GM12878 (cell line): ENCODE results near the gene CKAP2. TPM values are rescaled to one million over a fixed set of nuclear protein-coding genes. Genes with fewer than 3 reads are reported as not detected.

Experiments
- ATAC-seq: fragments of 200-7000 bp; cut with Tn5 transposase; 3 replicates; pipeline ENCODE4 v1.9.1; 2020; ENCODE audit warnings: mild to moderate bottlenecking, moderate library complexity
- BruUV-seq: library from RNA; stranded (reverse); fragments of 400-500 nt; replicated peaks from 2 replicates; lab custom pipeline; 2021; lab: Mats Ljungman, UMichigan
- CTCF ChIA-PET: fragments of 300-600 bp; sonication (Branson Sonifier 250); formaldehyde crosslinking; extraction: SDS; loops from one replicate; lab custom pipeline; 2021; ENCODE audit warnings: inconsistent platforms; lab: Yijun Ruan, JAX
- POLR2A ChIA-PET: fragments of 350-600 bp; formaldehyde crosslinking; extraction: SDS; loops from one replicate; lab custom pipeline; 2021; ENCODE audit warnings: inconsistent platforms; lab: Charles Lee
- RAD21 ChIA-PET: fragments of 300-600 bp; sonication (Branson Sonifier 250); formaldehyde crosslinking; loops from one replicate; lab custom pipeline; 2023; ENCODE audit warnings: antibody characterized with exemption; ENCODE audit not compliant: unreplicated experiment; lab: Charles Lee
- SMC1A ChIA-PET: fragments of 300-600 bp; sonication (Branson Sonifier 250); formaldehyde crosslinking; loops from one replicate; lab custom pipeline; 2023; ENCODE audit not compliant: unreplicated experiment, uncharacterized antibody; lab: Charles Lee
- DNase-seq: peaks from one replicate; pipeline ENCODE4 v3.0.0-alpha.2; 2011; ENCODE audit warnings: low read depth, low spot score
- FAIRE-seq: peaks from 3 replicates; lab custom pipeline; 2011; peaks lifted over from hg19 to GRCh38; lab: Jason Lieb, UNC
- H2AFZ ChIP-seq: 2 replicates; pipeline ENCODE4 v1.6.0; 2011; ENCODE audit warnings: low read depth, low read length, control low read depth; ENCODE audit not compliant: control insufficient read depth
- H3K27ac ChIP-seq: 2 replicates; pipeline ENCODE4 v1.5.1; 2011; ENCODE audit warnings: control low read depth; ENCODE audit not compliant: control insufficient read depth, insufficient read depth
- H3K27me3 ChIP-seq, 2 experiments: replicated peaks in 1 of 2; 2 replicates each; pipeline versions ENCODE4 v1.6.0 to v1.6.1; 2011; ENCODE audit warnings: low read length in 1 of 2; ENCODE audit not compliant: control insufficient read depth in 2 of 2, insufficient read depth in 2 of 2
- H3K36me3 ChIP-seq, 2 experiments: 2 replicates each; pipeline ENCODE4 v1.5.1; 2011; ENCODE audit warnings: low read length in 1 of 2; ENCODE audit not compliant: control insufficient read depth in 2 of 2, insufficient read depth in 2 of 2
- H3K4me1 ChIP-seq: 2 replicates; pipeline ENCODE4 v1.6.1; 2011; ENCODE audit warnings: mild to moderate bottlenecking, low read length, moderate library complexity, mixed read lengths; ENCODE audit not compliant: control insufficient read depth, insufficient read depth
- H3K4me2 ChIP-seq: 2 replicates; pipeline ENCODE4 v1.6.0; 2011; ENCODE audit warnings: control low read depth; ENCODE audit not compliant: control insufficient read depth, insufficient read depth
- H3K4me3 ChIP-seq: fragments of 200-600 bp; sonication (generic); 2 replicates; pipeline ENCODE4 v1.5.1; 2016
- H3K79me2 ChIP-seq: 2 replicates; pipeline ENCODE4 v1.6.0; 2011; ENCODE audit warnings: low read length; ENCODE audit not compliant: control insufficient read depth, insufficient read depth
- H3K9ac ChIP-seq: 2 replicates; pipeline ENCODE4 v1.8.0; 2011; ENCODE audit warnings: low read length, control low read depth, mixed read lengths; ENCODE audit not compliant: control insufficient read depth, insufficient read depth
- H3K9me3 ChIP-seq: replicated peaks from 3 replicates; pipeline ENCODE4 v1.5.1; 2011; ENCODE audit warnings: mild to moderate bottlenecking, low read length; ENCODE audit not compliant: control insufficient read depth, insufficient read depth
- H4K20me1 ChIP-seq: 2 replicates; pipeline ENCODE4 v1.6.0; 2011; ENCODE audit not compliant: control insufficient read depth, insufficient read depth
- NFXL1 ChIP-seq: fragments of 450-650 bp; IDR thresholded peaks from 2 replicates; pipeline ENCODE4 v1.6.1; 2017; ENCODE audit warnings: antibody characterized with exemption, mild to moderate bottlenecking, borderline replicate concordance
- WGBS: methylation state at CpG from one replicate; pipeline ENCODE4 v1.1.6; 2016; ENCODE audit warnings: low lambda C conversion rate; ENCODE audit not compliant: insufficient replicate concordance, insufficient coverage; ENCODE audit errors: missing lambda C conversion rate; 5-methylcytosine and 5-hydroxymethylcytosine counted together
- in situ Hi-C: fragments of 300-500 bp; cut with MboI; formaldehyde crosslinking; loops from 9 replicates; pipeline ENCODE4 v1.14.3; 2018; ENCODE audit warnings: mixed read lengths
- intact Hi-C: fragments of 100-400 bp; cut with micrococcal nuclease; formaldehyde crosslinking; loops from one replicate; pipeline ENCODE4 v1.14.2; 2022; ENCODE audit not compliant: unreplicated experiment
- polyA plus RNA-seq, 11 experiments: library from polyadenylated mRNA; depleted of rRNA in 4 of 11; unstranded in 6 of 11; stranded (reverse) in 5 of 11; fragments of >200 nt; fragmentation: Nextera tagmentation in 4 of 11; fragmentation: Illumina TruSeq in 1 of 11; extraction: Ambion mirVana in 4 of 11; extraction: Trizol in 1 of 11; gene quantifications; 1 replicate in 1 of 11; 2 replicates in 10 of 11; pipeline versions ENCODE4 v1.2.1 to v1.2.3, GENCODE V29; 2011 to 2016; ENCODE audit warnings: inconsistent platforms in 2 of 11, missing spikeins in 2 of 11, low read depth in 1 of 11
- total RNA-seq, 4 experiments: library from RNA; depleted of rRNA in 3 of 4; stranded (reverse); fragments of >200 nt in 3 of 4; fragmentation: Illumina TruSeq in 1 of 4; extraction: Trizol in 1 of 4; gene quantifications; 2 replicates each; pipeline versions ENCODE4 v1.2.1 to v1.2.3, GENCODE V29; 2013 to 2021
- TF ChIP-seq, protein P1 (sequence below), 3 experiments: IDR thresholded peaks in 2 of 3; conservative IDR thresholded peaks in 1 of 3; 2 replicates each; pipeline ENCODE4 v1.5.1; 2011; ENCODE audit warnings: low read depth in 3 of 3, low read length in 3 of 3, mild to moderate bottlenecking in 3 of 3, control low read depth in 2 of 3, moderate library complexity in 2 of 3, inconsistent platforms in 1 of 3, mixed read lengths in 1 of 3; ENCODE audit not compliant: control insufficient read depth in 2 of 3, insufficient read depth in 1 of 3; ENCODE audit errors: extremely low read depth in 1 of 3

CKAP2 gene
- total and polyA plus RNA-seq, 10 of the 15 experiments (the other 5 are each of a cell fraction or from before 2014, with no cell fraction given) = 20.9 to 62.3 (median 37.5) TPM

- ChIA-PET POLR2A (interaction anchor here (0.6 to 0.9 kb wide), 5 partner anchors 12 to 477 kb away, joined by 3 to 4 read pairs (median 4); no protein-coding TSS in a partner anchor), RAD21 (interaction anchor here (0.6 to 4.4 kb wide), 7 partner anchors 8 to 249 kb away, joined by 3 to 34 read pairs (median 4); no protein-coding TSS in a partner anchor), SMC1A (interaction anchor here (0.8 to 6.1 kb wide), 8 partner anchors 8 to 520 kb away, joined by 3 to 46 read pairs (median 4); no protein-coding TSS in a partner anchor), CTCF (interaction anchor here (0.7 to 5.3 kb wide), 12 partner anchors 8 to 444 kb away, joined by 3 to 82 read pairs (median 3); no protein-coding TSS in a partner anchor)
- no peaks in the 10 kb centered on the region for H3K27me3 ChIP-seq
- no peak for ATAC-seq
- BruUV-seq = no TSS peak
- H3K4me3 ChIP-seq = peak overlapping the region; percentile 69
- peak overlapping the region; percentile 79 for H3K4me2 ChIP-seq
- H3K9ac ChIP-seq = peak overlapping the region; percentile 34
- in situ Hi-C loops = loop anchor here (5.0 kb wide), 1 partner anchor 101 kb away; no protein-coding TSS in a partner anchor
- DNase-seq = no peak
- H2AFZ ChIP-seq = no peak overlapping the region
- peaks cover 37% of the 10 kb centered on the region for H3K79me2 ChIP-seq
- peaks cover 14% of the 10 kb centered on the region for H3K4me1 ChIP-seq
- no peak overlapping the region; the same call in 1 of the 2 replicates for H3K27ac ChIP-seq
- H3K9me3 ChIP-seq = no peaks in the 10 kb centered on the region; the same call in 2 of the 3 replicates
- 99% methylated on average over 5 of the region's 5 CpGs for WGBS
- H3K36me3 ChIP-seq = no peaks in the 10 kb centered on the region
- no peak for TF ChIP-seq NFXL1
- TF ChIP-seq, protein P1, sequence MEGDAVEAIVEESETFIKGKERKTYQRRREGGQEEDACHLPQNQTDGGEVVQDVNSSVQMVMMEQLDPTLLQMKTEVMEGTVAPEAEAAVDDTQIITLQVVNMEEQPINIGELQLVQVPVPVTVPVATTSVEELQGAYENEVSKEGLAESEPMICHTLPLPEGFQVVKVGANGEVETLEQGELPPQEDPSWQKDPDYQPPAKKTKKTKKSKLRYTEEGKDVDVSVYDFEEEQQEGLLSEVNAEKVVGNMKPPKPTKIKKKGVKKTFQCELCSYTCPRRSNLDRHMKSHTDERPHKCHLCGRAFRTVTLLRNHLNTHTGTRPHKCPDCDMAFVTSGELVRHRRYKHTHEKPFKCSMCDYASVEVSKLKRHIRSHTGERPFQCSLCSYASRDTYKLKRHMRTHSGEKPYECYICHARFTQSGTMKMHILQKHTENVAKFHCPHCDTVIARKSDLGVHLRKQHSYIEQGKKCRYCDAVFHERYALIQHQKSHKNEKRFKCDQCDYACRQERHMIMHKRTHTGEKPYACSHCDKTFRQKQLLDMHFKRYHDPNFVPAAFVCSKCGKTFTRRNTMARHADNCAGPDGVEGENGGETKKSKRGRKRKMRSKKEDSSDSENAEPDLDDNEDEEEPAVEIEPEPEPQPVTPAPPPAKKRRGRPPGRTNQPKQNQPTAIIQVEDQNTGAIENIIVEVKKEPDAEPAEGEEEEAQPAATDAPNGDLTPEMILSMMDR (IDR thresholded peaks at IDR 0.05 in 2 of 3, conservative IDR thresholded peaks at IDR 0.05 in 1 of 3; ENCODE audit: control insufficient read depth in 2 of 3, extremely low read depth in 1 of 3, insufficient read depth in 1 of 3, low read depth in 3 of 3, low read length in 3 of 3) = no peak
- intact Hi-C loops = no loop called here
- no peak for FAIRE-seq
- H4K20me1 ChIP-seq = peaks cover 2% of the 10 kb centered on the region; the same call in 1 of the 2 replicates
Measured at GRCh38 chr13:52447815-52448552, 7.3 kb upstream of the CKAP2 start.
